Endothelial cell of hepatic sinusoid (primary cell): ENCODE results near the gene ARHGAP35.

Experiments
- in situ Hi-C: cut with HindIII; loops from 2 replicates; pipeline ENCODE4 v1.10.0; 2017; ENCODE audit warnings: low sequenced_read_pairs

ARHGAP35 gene

GRCh38 chr19:46898731-46899130 is 37.9 kb downstream of the ARHGAP35 start:
- in situ Hi-C loops = no loop called here

GRCh38 chr19:46900341-46900740 is 39.5 kb downstream of the ARHGAP35 start:
- in situ Hi-C loops = no loop called here

- in situ Hi-C loops = no loop called here
Observed at GRCh38 chr19:46901701-46902401, 41.1 kb downstream of the ARHGAP35 start.

GRCh38 chr19:46902402-46902766 is 41.6 kb downstream of the ARHGAP35 start:
- in situ Hi-C loops = no loop called here

GRCh38 chr19:46903458-46903857 is 42.7 kb downstream of the ARHGAP35 start:
- in situ Hi-C loops = no loop called here

- in situ Hi-C loops = no loop called here
Observed at GRCh38 chr19:46904114-46905060, 43.6 kb downstream of the ARHGAP35 start.

GRCh38 chr19:46906221-46906620 is 45.4 kb downstream of the ARHGAP35 start:
- in situ Hi-C loops = no loop called here

GRCh38 chr19:46907880-46908279 is 47.1 kb downstream of the ARHGAP35 start:
- in situ Hi-C loops = no loop called here

GRCh38 chr19:46909356-46909755 is 48.6 kb downstream of the ARHGAP35 start:
- in situ Hi-C loops = no loop called here
